ENCODE measurements around the gene WIF1.

DNA sequence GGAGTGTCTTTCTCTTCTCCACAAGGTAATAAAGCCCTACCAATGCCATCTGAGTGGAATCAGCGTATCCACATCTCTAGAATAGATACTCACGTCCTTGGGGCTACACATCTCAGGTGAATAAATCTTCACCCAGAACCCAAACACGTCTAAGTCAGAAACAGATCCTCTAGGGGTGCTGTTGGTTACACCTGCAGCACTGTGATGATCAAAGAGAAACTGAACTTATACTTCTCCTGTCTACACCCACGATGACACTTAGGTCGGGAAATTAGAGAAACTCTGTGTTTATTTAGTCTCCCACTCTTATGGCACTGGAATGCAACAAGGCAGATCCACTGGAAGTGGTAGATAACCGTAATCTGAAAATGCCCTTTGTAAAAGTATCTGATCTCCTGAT is 46.2 kb downstream of the WIF1 start:
- no peak for TF ChIP-seq POLR2AphosphoS5 (IDR thresholded peaks at IDR 0.05; ENCODE audit: low read depth, low read length)
- TF ChIP-seq POLR2A (IDR thresholded peaks at IDR 0.05; ENCODE audit: low read depth, low read length) = no peak
- TF ChIP-seq TAF1 (IDR thresholded peaks at IDR 0.05; ENCODE audit: borderline replicate concordance, low read depth, low read length) = no peak
